ENCODE results near the gene DISP2. TPM values are rescaled to one million over a fixed set of nuclear protein-coding genes. Genes with fewer than 3 reads are reported as not detected.
A peak's percentile ranks its signal among the peaks of the same experiment; 100 is the strongest.

DISP2 gene
- total RNA-seq: under 1 TPM; 0.04 to 0.40 TPM
- polyA plus RNA-seq (2013, experiment 1 of 2): 1.1 TPM
- polyA plus RNA-seq (2013, experiment 2 of 2): 1.9 TPM
- long read RNA-seq, experiment 1: 0 reads
- long read RNA-seq, experiment 2: 0 reads
- long read RNA-seq, experiment 3: 0 reads
- long read RNA-seq, experiment 4: 0 reads

DNA sequence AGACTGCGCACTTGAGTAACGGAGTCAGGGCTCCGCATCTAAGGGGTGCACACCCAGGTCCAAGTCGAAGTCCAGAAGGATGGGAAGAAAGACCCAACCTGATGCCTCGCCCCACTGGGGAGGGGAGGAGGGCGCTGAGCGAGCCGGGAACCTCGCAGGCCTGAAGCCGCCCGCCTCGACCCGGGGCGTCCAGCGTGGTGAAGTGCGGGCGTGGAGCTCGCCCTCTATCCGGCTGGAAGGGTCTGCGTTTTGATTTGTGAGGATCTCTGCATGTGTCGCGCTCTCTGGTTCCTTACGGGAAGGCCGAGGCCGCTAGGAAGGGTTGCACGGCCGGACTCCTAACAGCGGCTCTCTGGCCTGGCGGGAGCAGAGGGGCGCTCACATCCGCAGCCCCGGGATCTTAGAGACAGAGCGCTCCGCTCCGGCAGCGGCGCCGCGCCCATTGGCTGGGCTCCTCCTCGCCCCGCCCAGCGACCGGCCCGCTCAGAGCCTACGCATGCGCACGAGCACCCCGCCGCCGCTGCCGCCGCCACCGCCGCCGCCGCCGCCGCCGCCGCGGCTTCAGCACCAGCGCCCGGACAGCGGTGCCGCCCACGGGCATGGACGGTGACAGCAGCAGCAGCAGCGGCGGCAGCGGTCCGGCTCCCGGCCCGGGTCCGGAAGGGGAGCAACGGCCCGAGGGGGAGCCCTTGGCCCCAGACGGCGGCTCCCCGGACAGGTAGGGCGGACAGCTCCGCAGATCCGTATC, at the start of gene DISP2:
DISP2 (plus strand) TSS at position 497 of the 748 bp plus-strand sequence; CDS start at position 600, 103 bp downstream.
- Histone ChIP-seq H3K9ac (ENCODE audit: extremely low read depth, low read length, poor library complexity, severe bottlenecking) (no peak within 1 kb of the TSS), H3K27me3 (ENCODE audit: control insufficient read depth, insufficient read depth, low read length, poor library complexity, severe bottlenecking) (peaks cover 53% of the 10 kb centered on the region), H3K9me3 (ENCODE audit: control insufficient read depth, low read length) (no peaks in the 10 kb centered on the region), H3K4me1 (ENCODE audit: control insufficient read depth, insufficient read depth, low read length) (no peaks in the 10 kb centered on the region), H3K36me3 (ENCODE audit: control insufficient read depth, insufficient read depth, low read length) (no peaks in the 10 kb centered on the region), H3K27ac (ENCODE audit: low read depth, low read length) (no peak within 1 kb of the TSS), H3K4me3 (ENCODE audit: low read length) (peak within 1 kb of the TSS; percentile 79)
- TF ChIP-seq CTCF (conservative IDR thresholded peaks at IDR 0.05): peak; percentile 10
- H3K27me3 Mint-ChIP-seq (ENCODE audit: insufficient read depth): peaks cover 55% of the 10 kb centered on the region
- 1 to 5% methylated on average over 21 to 82 of the region's 82 CpGs for WGBS, 2 experiments (ENCODE audit: insufficient coverage in 1 of 2, insufficient read length in 1 of 2)
- H3K36me3 Mint-ChIP-seq (ENCODE audit: low read depth): no peaks in the 10 kb centered on the region
- H3K4me3 Mint-ChIP-seq: peak within 1 kb of the TSS; percentile 61
- DNase-seq: peak; percentile 98
- no peaks in the 10 kb centered on the region for H3K9me3 Mint-ChIP-seq
- H3K4me1 Mint-ChIP-seq: peaks cover 14% of the 10 kb centered on the region
- H3K27ac Mint-ChIP-seq: no peak within 1 kb of the TSS

GRCh38 chr15:40309344-40309862, 48.6 kb upstream of the DISP2 start:
- Histone ChIP-seq H3K27ac (ENCODE audit: low read depth, low read length) (no peak overlapping the region), H3K9ac (ENCODE audit: extremely low read depth, low read length, poor library complexity, severe bottlenecking) (no peak overlapping the region), H3K27me3 (ENCODE audit: control insufficient read depth, insufficient read depth, low read length, poor library complexity, severe bottlenecking) (peaks cover 42% of the 10 kb centered on the region), H3K4me1 (ENCODE audit: control insufficient read depth, insufficient read depth, low read length) (peaks cover 6% of the 10 kb centered on the region), H3K36me3 (ENCODE audit: control insufficient read depth, insufficient read depth, low read length) (no peaks in the 10 kb centered on the region), H3K9me3 (ENCODE audit: control insufficient read depth, low read length) (no peaks in the 10 kb centered on the region), H3K4me3 (ENCODE audit: low read length) (no peak overlapping the region)
- Mint-ChIP-seq H3K27ac (no peak overlapping the region), H3K4me1 (peaks cover 15% of the 10 kb centered on the region), H3K36me3 (ENCODE audit: low read depth) (no peaks in the 10 kb centered on the region), H3K4me3 (no peak overlapping the region), H3K9me3 (no peaks in the 10 kb centered on the region), H3K27me3 (ENCODE audit: insufficient read depth) (peaks cover 44% of the 10 kb centered on the region)
- no peak for TF ChIP-seq CTCF (conservative IDR thresholded peaks at IDR 0.05)
- DNase-seq: no peak
- 82 to 85% methylated on average over 6 to 8 of the region's 8 CpGs for WGBS, 2 experiments (ENCODE audit: insufficient coverage in 1 of 2, insufficient read length in 1 of 2)

- H3K9me3 ChIP-seq (ENCODE audit: control insufficient read depth, low read length): no peaks in the 10 kb centered on the region
- peaks cover 49% of the 10 kb centered on the region for H3K27me3 Mint-ChIP-seq (ENCODE audit: insufficient read depth)
- no peaks in the 10 kb centered on the region for H3K9me3 Mint-ChIP-seq
- H3K4me1 Mint-ChIP-seq: peaks cover 15% of the 10 kb centered on the region
- no peak overlapping the region for H3K9ac ChIP-seq (ENCODE audit: extremely low read depth, low read length, poor library complexity, severe bottlenecking)
- peak; percentile 93 for TF ChIP-seq CTCF (conservative IDR thresholded peaks at IDR 0.05)
- no peak overlapping the region for H3K27ac Mint-ChIP-seq
- no peaks in the 10 kb centered on the region for H3K36me3 Mint-ChIP-seq (ENCODE audit: low read depth)
- no peak overlapping the region for H3K4me3 Mint-ChIP-seq
- WGBS, 2 experiments (ENCODE audit: insufficient coverage in 1 of 2, insufficient read length in 1 of 2): 21 to 36% methylated on average over 2 to 4 of the region's 4 CpGs
- peaks cover 43% of the 10 kb centered on the region for H3K27me3 ChIP-seq (ENCODE audit: control insufficient read depth, insufficient read depth, low read length, poor library complexity, severe bottlenecking)
- no peak overlapping the region for H3K27ac ChIP-seq (ENCODE audit: low read depth, low read length)
- no peaks in the 10 kb centered on the region for H3K36me3 ChIP-seq (ENCODE audit: control insufficient read depth, insufficient read depth, low read length)
- peak; percentile 92 for DNase-seq
- no peak overlapping the region for H3K4me3 ChIP-seq (ENCODE audit: low read length)
- peaks cover 6% of the 10 kb centered on the region for H3K4me1 ChIP-seq (ENCODE audit: control insufficient read depth, insufficient read depth, low read length)
Observed at GRCh38 chr15:40310001-40310959, 47.7 kb upstream of the DISP2 start.

Data from endodermal cell (in vitro differentiated cells).